CD4-positive, CD25-positive, alpha-beta regulatory T cell (primary cell): Measurements from ENCODE around the gene ANXA5. TPM values are rescaled to one million over a fixed set of nuclear protein-coding genes. Genes with fewer than 3 reads are reported as not detected.

Experiments
- ATAC-seq, 2 donors: fragments of 150-1000 bp; cut with Tn5 transposase; one replicate each; pipeline ENCODE4 v1.10.0; 2021; ENCODE audit warnings: low read depth in 2 of 2, moderate number of reproducible peaks in 2 of 2, moderate library complexity in 1 of 2
- DNase-seq, 3 donors: peaks; one replicate each; pipeline versions ENCODE4 v3.0.0 to v3.0.0-alpha.2; 2012 to 2022; ENCODE audit warnings: mixed read lengths in 1 of 3
- H3K27ac ChIP-seq: one replicate; pipeline ENCODE4 v1.7.0; 2013; ENCODE audit warnings: mild to moderate bottlenecking, low read length; ENCODE audit not compliant: insufficient read depth, poor library complexity, severe bottlenecking
- H3K27me3 ChIP-seq: one replicate; pipeline ENCODE4 v1.7.0; 2013; ENCODE audit warnings: low read length; ENCODE audit not compliant: control insufficient read depth, insufficient read depth
- H3K36me3 ChIP-seq: one replicate; pipeline ENCODE4 v1.7.0; 2013; ENCODE audit warnings: mild to moderate bottlenecking, low read length, moderate library complexity; ENCODE audit not compliant: control insufficient read depth, insufficient read depth
- H3K4me1 ChIP-seq: 2 replicates; pipeline ENCODE4 v1.7.0; 2013; ENCODE audit warnings: mild to moderate bottlenecking, low read length; ENCODE audit not compliant: insufficient read depth, control insufficient read depth, poor library complexity, severe bottlenecking
- H3K4me3 ChIP-seq: one replicate; pipeline ENCODE4 v1.7.0; 2013; ENCODE audit warnings: low read depth, mild to moderate bottlenecking, low read length, moderate library complexity
- H3K9me3 ChIP-seq, 2 experiments: 1 replicate in 1 of 2; 2 replicates in 1 of 2; pipeline ENCODE4 v1.7.0; 2013; ENCODE audit warnings: low read length in 2 of 2, mild to moderate bottlenecking in 1 of 2, moderate library complexity in 1 of 2; ENCODE audit not compliant: control insufficient read depth in 2 of 2
- H3K27ac Mint-ChIP-seq, 3 donors: one replicate each; pipeline ENCODE4 v1.8.0; 2020 to 2022; ENCODE audit warnings: mild to moderate bottlenecking in 3 of 3, mixed read lengths in 3 of 3, moderate library complexity in 2 of 3
- H3K27me3 Mint-ChIP-seq: one replicate; pipeline ENCODE4 v1.8.0; 2022; ENCODE audit warnings: mild to moderate bottlenecking, mixed read lengths
- H3K36me3 Mint-ChIP-seq: one replicate; pipeline ENCODE4 v1.8.0; 2020; ENCODE audit warnings: mixed read lengths
- H3K4me1 Mint-ChIP-seq, 4 donors: one replicate each; pipeline ENCODE4 v1.8.0; 2020 to 2022; ENCODE audit warnings: mixed read lengths in 4 of 4, mild to moderate bottlenecking in 1 of 4
- H3K4me3 Mint-ChIP-seq, 4 donors: one replicate each; pipeline ENCODE4 v1.8.0; 2020 to 2022; ENCODE audit warnings: mild to moderate bottlenecking in 4 of 4, mixed read lengths in 4 of 4, moderate library complexity in 3 of 4
- H3K9me3 Mint-ChIP-seq, 7 donors: one replicate each; pipeline ENCODE4 v1.8.0; 2020 to 2022; ENCODE audit warnings: mixed read lengths in 7 of 7, mild to moderate bottlenecking in 3 of 7, moderate library complexity in 2 of 7
- polyA plus RNA-seq, 4 donors: library from polyadenylated mRNA; unstranded; fragments of 300-500 nt; fragmentation: Illumina TruSeq; gene quantifications; one replicate each; pipeline ENCODE4 v1.2.3, GENCODE V29; 2021
- total RNA-seq: library from RNA; stranded (reverse); gene quantifications from one replicate; pipeline ENCODE4 v1.2.3, GENCODE V29; 2022

The ANXA5 gene
- total and polyA plus RNA-seq, 5 donors from 2014 or later: 125 to 380 (median 226) TPM

DNA sequence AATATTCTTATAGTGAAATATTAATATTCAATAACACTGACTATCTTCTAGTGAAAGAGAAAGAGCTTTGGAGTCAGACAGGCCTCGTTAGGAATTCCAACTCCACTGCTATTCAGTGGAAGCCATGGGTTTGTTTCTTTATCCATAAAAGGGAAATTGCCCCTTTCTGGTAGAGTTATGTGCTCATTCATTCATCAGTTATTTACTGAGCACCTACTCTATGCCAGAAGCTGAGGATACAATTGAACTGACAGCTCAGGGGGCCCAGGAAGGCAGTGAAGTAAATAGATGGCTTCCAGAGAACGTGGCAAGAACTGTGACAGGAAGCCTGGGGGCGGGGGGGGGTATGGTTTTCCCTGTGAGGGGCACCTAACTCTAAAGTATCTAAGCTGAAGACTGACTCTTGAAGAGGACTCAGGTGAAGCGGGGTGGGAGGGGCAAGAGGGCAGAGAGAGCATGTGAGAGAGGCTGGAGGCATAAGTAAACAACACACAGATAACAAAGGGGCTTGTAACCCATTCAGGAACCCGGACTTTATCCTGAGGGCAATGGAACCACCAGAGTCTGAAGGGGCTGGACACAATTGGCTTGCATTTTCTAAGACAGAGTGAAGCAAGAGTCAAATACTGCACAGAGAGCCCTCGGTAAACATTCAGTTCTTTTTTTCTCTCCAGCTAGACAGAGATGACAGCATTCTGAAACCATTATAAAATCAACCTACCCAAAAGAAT lies 20.3 kb downstream of the ANXA5 start:
- Histone ChIP-seq H3K4me1 (no peaks in the 10 kb centered on the region), H3K9me3 (no peaks in the 10 kb centered on the region), H3K27me3 (no peaks in the 10 kb centered on the region), H3K36me3 (peaks cover 66% of the 10 kb centered on the region), H3K27ac (no peak overlapping the region), H3K4me3 (no peak overlapping the region)
- Mint-ChIP-seq H3K27me3 (no peaks in the 10 kb centered on the region), H3K36me3 (peaks cover 46% of the 10 kb centered on the region), H3K9me3 (no peaks in the 10 kb centered on the region), H3K4me1 (peaks cover 0 to 7% (median 1%) of the 10 kb centered on the region in 4 donors), H3K27ac (peak overlapping the region in 1 of 3 donors; percentile 20), H3K4me3 (no peak overlapping the region)
- DNase-seq (no peak), ATAC-seq (no peak)

GRCh38 chr4:121675715-121676114 lies 21.1 kb downstream of the ANXA5 start:
- no peaks in the 10 kb centered on the region for H3K27me3 Mint-ChIP-seq
- peak overlapping the region in 1 of 3 donors; percentile 20 for H3K27ac Mint-ChIP-seq
- H3K4me3 ChIP-seq: no peak overlapping the region
- H3K4me1 Mint-ChIP-seq: peaks cover 0 to 7% (median 1%) of the 10 kb centered on the region in 4 donors
- H3K9me3 ChIP-seq: no peaks in the 10 kb centered on the region
- no peak for DNase-seq
- ATAC-seq: no peak
- no peaks in the 10 kb centered on the region for H3K27me3 ChIP-seq
- no peak overlapping the region for H3K27ac ChIP-seq
- no peaks in the 10 kb centered on the region for H3K4me1 ChIP-seq
- H3K36me3 ChIP-seq: peaks cover 63% of the 10 kb centered on the region
- peaks cover 46% of the 10 kb centered on the region for H3K36me3 Mint-ChIP-seq
- H3K4me3 Mint-ChIP-seq: no peak overlapping the region
- H3K9me3 Mint-ChIP-seq: peaks cover 0 to 2% (median 0%) of the 10 kb centered on the region in 7 donors

DNA sequence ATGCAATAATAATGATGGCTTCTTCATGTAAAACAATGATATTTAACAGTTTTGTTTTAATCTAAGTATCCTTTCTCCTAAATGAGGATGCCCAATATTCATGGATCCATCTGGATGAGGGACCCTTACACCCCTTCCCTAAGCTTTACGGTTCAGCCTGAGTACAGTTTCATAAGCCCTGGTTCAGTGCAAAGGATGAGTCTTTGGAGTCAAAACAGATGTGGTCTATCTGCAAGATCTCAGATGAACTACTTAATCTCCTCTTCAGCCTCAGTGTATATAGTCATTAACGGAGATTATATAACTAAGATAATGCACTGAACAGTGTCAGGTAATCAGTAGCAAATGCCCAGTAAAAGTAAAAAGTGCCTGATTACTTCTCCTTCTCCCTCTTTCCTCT lies 22.1 kb downstream of the ANXA5 start:
- no peaks in the 10 kb centered on the region for H3K27me3 Mint-ChIP-seq
- H3K9me3 Mint-ChIP-seq: peaks cover 0 to 2% (median 0%) of the 10 kb centered on the region in 7 donors
- H3K27me3 ChIP-seq: no peaks in the 10 kb centered on the region
- no peak overlapping the region for H3K27ac ChIP-seq
- H3K9me3 ChIP-seq: no peaks in the 10 kb centered on the region
- peaks cover 0 to 7% (median 1%) of the 10 kb centered on the region in 4 donors for H3K4me1 Mint-ChIP-seq
- H3K4me3 ChIP-seq: no peak overlapping the region
- ATAC-seq: no peak
- no peak overlapping the region for H3K4me3 Mint-ChIP-seq
- peaks cover 61% of the 10 kb centered on the region for H3K36me3 ChIP-seq
- H3K36me3 Mint-ChIP-seq: peaks cover 43% of the 10 kb centered on the region
- no peaks in the 10 kb centered on the region for H3K4me1 ChIP-seq
- no peak overlapping the region for H3K27ac Mint-ChIP-seq
- no peak for DNase-seq

DNA sequence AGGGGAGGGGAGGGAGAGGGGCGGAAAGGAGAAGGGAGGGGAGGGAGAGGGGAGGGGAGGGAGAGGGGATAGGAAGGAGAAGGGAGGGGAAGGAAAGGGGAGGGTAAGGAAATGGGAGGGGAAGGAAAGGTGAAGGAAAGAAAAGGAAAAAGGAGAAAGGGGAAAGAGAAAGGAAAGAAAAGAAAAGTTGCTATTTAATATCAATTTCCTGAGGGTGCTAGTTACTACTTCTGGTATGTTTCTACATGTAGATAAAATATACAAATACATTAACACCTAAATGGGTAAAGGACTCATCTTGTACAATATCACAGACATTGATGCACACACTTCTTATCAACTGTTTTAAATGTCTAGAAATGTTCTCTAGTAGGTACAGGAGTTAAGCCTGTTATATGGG lies 22.6 kb downstream of the ANXA5 start:
- H3K4me1 Mint-ChIP-seq: peaks cover 0 to 7% (median 0%) of the 10 kb centered on the region in 4 donors
- no peak overlapping the region for H3K27ac Mint-ChIP-seq
- H3K36me3 Mint-ChIP-seq: peaks cover 45% of the 10 kb centered on the region
- no peaks in the 10 kb centered on the region for H3K27me3 Mint-ChIP-seq
- no peaks in the 10 kb centered on the region for H3K4me1 ChIP-seq
- H3K27me3 ChIP-seq: no peaks in the 10 kb centered on the region
- no peak overlapping the region for H3K4me3 ChIP-seq
- H3K9me3 ChIP-seq: no peaks in the 10 kb centered on the region
- H3K27ac ChIP-seq: no peak overlapping the region
- H3K4me3 Mint-ChIP-seq: no peak overlapping the region
- H3K9me3 Mint-ChIP-seq: peaks cover 0 to 2% (median 0%) of the 10 kb centered on the region in 7 donors
- ATAC-seq (no peak), DNase-seq (no peak)
- peaks cover 61% of the 10 kb centered on the region for H3K36me3 ChIP-seq

DNA sequence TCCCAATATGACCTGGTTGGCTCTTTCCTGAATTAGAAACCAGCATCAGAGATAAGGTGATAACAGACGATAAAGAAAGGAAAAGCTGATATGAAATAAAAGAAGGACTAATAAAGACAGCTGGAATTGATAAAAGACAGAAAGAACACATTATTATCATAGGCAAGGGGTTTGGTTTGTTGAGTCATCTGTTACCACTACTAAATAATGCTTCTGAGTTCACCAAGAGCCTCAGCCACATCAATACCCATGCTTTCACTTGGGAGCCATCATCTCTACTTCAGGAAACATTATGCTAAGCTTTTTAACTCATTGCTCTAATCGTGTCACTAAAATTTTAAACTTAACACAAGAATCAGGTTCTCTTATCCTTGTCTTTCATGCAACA lies 27.6 kb downstream of the ANXA5 start:
- peaks cover 50% of the 10 kb centered on the region for H3K36me3 Mint-ChIP-seq
- no peaks in the 10 kb centered on the region for H3K27me3 Mint-ChIP-seq
- H3K4me1 Mint-ChIP-seq: peaks cover 0 to 7% (median 1%) of the 10 kb centered on the region in 4 donors
- no peak overlapping the region for H3K4me3 Mint-ChIP-seq
- H3K27ac Mint-ChIP-seq: peak overlapping the region in 1 of 3 donors; percentile 32
- no peak overlapping the region for H3K4me3 ChIP-seq
- H3K27ac ChIP-seq: no peak overlapping the region
- peaks cover 0 to 2% (median 0%) of the 10 kb centered on the region in 7 donors for H3K9me3 Mint-ChIP-seq
- DNase-seq (no peak), ATAC-seq (no peak)
- peaks cover 57% of the 10 kb centered on the region for H3K36me3 ChIP-seq
- no peaks in the 10 kb centered on the region for H3K27me3 ChIP-seq
- H3K4me1 ChIP-seq: no peaks in the 10 kb centered on the region
- H3K9me3 ChIP-seq: no peaks in the 10 kb centered on the region

DNA sequence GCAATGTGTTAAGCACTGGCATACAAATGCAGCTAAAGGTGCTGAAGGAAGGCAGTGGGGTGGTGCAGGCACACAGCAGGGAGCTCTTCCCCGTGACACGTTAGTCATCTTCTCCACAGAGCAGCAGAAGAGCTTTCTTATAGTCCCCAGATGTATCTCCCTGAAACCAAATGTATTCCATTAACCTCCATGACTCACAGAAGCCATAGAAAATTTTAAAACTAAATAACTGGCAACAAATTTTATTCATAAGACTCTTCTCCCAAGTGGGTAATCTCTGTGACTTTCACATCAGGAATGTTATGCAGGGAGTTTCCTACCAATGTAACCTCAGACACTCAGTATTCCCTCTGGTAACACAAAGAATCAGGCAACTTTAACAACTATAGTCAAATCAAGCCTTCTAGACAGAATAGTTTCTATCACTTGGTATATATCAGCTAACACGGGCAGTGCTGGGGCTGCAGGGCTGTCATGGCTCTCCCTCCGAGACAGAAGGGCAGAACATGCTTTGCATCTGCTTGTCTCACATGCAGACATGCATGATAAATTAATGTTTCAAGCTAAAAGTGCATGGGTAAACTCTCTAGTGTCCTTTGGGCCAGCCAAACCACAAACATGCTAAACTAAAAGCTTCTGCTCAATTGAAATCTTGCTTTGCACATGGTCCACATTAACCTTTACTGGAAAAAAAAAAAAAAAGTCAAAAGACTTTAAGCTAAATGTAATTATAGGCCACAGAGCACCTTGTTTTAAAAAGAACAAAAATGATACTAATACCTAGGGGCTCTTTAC lies 28.2 kb downstream of the ANXA5 start:
- Mint-ChIP-seq H3K36me3 (peaks cover 51% of the 10 kb centered on the region), H3K9me3 (peaks cover 0 to 2% (median 0%) of the 10 kb centered on the region in 7 donors), H3K4me3 (no peak overlapping the region), H3K27ac (peak overlapping the region in 1 of 3 donors; percentile 32), H3K4me1 (peaks cover 0 to 7% (median 1%) of the 10 kb centered on the region in 4 donors), H3K27me3 (no peaks in the 10 kb centered on the region)
- Histone ChIP-seq H3K27me3 (no peaks in the 10 kb centered on the region), H3K4me1 (no peaks in the 10 kb centered on the region), H3K36me3 (peaks cover 57% of the 10 kb centered on the region), H3K27ac (no peak overlapping the region), H3K4me3 (no peak overlapping the region), H3K9me3 (no peaks in the 10 kb centered on the region)
- DNase-seq (no peak), ATAC-seq (no peak)

GRCh38 chr4:121666091-121666679 lies 30.6 kb downstream of the ANXA5 start:
- DNase-seq (no peak), ATAC-seq (no peak)
- H3K27ac Mint-ChIP-seq: no peak overlapping the region
- Histone ChIP-seq H3K4me1 (no peaks in the 10 kb centered on the region), H3K4me3 (no peak overlapping the region), H3K27ac (no peak overlapping the region), H3K36me3 (peaks cover 40% of the 10 kb centered on the region), H3K27me3 (no peaks in the 10 kb centered on the region), H3K9me3 (no peaks in the 10 kb centered on the region)
- peaks cover 38% of the 10 kb centered on the region for H3K36me3 Mint-ChIP-seq
- no peaks in the 10 kb centered on the region for H3K27me3 Mint-ChIP-seq
- peaks cover 0 to 2% (median 0%) of the 10 kb centered on the region in 4 donors for H3K4me1 Mint-ChIP-seq
- no peaks in the 10 kb centered on the region for H3K9me3 Mint-ChIP-seq
- H3K4me3 Mint-ChIP-seq: no peak overlapping the region
